T-helper 9 cell (primary cell): ENCODE data around the gene SUPV3L1.
A peak's percentile ranks its signal among the peaks of the same experiment; 100 is the strongest.

Source experiments
- DNase-seq: peaks from one replicate; pipeline ENCODE4 v3.0.0-alpha.2; 2020

Gene SUPV3L1

DNA sequence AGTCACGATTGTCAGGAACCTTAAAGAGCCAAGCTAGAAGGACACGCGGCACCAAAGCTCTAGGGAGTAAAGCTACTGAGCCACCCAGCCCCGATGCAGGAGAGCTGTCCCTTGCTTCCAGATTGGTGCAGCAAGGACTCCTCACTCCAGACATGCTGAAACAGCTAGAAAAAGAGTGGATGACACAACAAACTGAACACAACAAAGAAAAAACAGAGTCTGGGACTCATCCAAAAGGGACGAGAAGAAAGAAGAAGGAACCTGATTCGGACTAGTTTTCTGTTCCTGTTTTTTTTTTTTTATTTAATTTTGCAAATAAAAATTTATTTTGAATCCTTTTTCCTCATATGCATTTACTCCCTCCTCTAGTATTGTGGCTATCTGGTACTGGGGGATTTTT is 28.7 kb downstream of the SUPV3L1 start:
- DNase-seq: no peak

- no peak for DNase-seq
These were observed 29.9 kb downstream of the SUPV3L1 start for GRCh38 chr10:69209787-69210484.

DNA sequence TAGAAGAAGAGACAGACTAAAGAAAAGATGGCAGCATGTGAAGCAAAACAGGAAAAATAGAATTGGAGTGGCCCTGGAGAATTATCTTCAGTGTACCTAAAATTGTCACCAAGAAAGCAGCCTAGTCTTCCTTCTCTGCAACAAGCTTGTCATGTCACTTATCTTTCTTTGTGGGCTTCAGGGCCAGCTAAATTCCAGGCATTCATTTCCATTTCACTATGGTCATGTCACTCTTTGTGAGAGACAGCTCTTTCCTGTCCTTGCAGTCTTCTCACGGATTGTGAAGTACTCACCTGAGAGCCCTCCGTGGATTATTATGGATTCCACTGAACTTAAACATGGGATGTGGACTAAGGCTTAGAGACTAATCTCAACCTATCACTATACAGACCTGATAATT is 31.1 kb downstream of the SUPV3L1 start:
- DNase-seq: no peak

GRCh38 chr10:69211524-69211923 is 31.5 kb downstream of the SUPV3L1 start:
- no peak for DNase-seq

- no peak for DNase-seq
These were observed 33.7 kb downstream of the SUPV3L1 start for GRCh38 chr10:69213591-69214311.

- no peak for DNase-seq
These were observed 34.7 kb downstream of the SUPV3L1 start for GRCh38 chr10:69214666-69215131.

GRCh38 chr10:69215405-69216171 is 35.6 kb downstream of the SUPV3L1 start:
- DNase-seq: no peak

- DNase-seq: no peak
These were observed 36.6 kb downstream of the SUPV3L1 start for GRCh38 chr10:69216577-69217118.

DNA sequence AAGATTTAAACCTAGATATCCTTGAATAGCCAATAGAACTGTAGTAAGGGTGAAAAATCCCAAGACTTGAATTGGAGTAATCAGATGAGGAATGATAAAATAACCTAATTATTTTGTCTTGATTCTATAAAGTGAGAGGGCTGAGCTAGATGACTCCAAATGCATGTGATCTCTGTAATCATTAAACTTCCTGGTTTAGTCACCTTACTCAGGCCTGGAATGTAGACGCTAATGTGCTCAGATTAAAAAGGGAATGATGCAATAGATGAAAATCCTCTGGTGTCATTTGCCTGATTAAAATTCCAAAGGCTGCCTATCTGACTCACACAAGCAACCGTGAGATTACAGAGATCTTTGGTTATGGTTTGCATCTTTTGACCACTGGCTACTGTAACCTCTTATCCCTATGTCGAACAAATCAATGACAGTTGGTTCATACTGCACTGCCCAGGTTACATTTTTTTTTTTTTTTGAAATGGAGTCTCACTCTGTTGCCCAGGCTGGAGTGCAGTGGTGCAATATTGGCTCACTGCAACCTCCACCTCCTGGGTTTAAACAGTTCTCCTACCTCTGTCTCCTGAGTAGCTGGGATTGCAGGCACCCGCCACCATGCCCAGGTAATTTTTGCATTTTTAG is 37.2 kb downstream of the SUPV3L1 start:
- no peak for DNase-seq

GRCh38 chr10:69218831-69219230 is 38.8 kb downstream of the SUPV3L1 start:
- no peak for DNase-seq

DNA sequence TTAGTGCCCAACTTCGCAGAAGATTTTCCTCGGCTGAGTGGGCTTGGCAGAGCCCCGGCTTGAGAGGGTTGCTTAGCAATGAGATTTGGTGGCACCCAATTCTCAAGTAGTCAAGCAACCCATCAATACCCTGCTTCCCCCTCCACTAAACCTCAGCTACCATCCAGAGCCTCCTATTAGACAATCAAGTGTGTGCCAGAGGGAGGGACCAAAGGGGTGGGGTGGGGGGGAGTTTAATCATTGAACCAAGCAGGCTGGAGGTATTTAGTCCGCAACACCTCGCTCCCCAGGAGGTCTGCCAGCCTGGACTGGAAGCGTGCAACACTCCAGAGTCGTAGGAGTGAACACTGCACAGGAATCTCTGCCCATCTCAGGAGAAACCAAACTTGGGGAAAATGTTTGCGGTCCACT is 40.0 kb downstream of the SUPV3L1 start, which contains the start of gene HKDC1:
HKDC1 (plus strand) TSS at position 292 of the 411 bp plus-strand sequence; CDS start at position 396, 104 bp downstream.
- no peak for DNase-seq

GRCh38 chr10:69220507-69220906 is 40.5 kb downstream of the SUPV3L1 start:
- DNase-seq: no peak

- peak; percentile 28 for DNase-seq
These were observed 42.4 kb downstream of the SUPV3L1 start for GRCh38 chr10:69222157-69223027.

- DNase-seq: no peak
These were observed 43.0 kb downstream of the SUPV3L1 start for GRCh38 chr10:69223028-69223342.

GRCh38 chr10:69224862-69225657 is 45.0 kb downstream of the SUPV3L1 start:
- DNase-seq: no peak

DNA sequence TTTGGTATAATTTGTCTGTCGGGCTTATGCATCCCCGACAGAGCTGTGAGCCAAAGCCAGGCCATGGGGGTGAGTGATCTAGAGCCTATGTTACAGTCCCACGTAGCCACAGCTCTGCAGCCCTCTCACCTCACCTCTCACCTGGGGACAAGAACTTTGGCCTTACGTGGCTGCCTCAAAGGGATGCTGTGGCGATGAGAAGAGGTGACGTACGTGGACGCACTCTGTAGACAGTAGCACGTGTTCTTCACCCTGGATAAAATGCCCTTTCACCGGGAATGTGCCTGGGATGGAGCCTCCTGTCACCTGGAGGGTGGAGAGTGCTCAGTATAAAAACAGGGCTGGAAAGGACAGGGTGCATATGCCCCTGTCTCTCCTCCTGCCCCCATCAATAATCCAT is 45.6 kb downstream of the SUPV3L1 start:
- no peak for DNase-seq

- DNase-seq: no peak
These were observed 47.0 kb downstream of the SUPV3L1 start for GRCh38 chr10:69226919-69227450.

- no peak for DNase-seq
These were observed 48.1 kb downstream of the SUPV3L1 start for GRCh38 chr10:69228151-69228550.

- DNase-seq: no peak
These were observed 49.5 kb downstream of the SUPV3L1 start for GRCh38 chr10:69229616-69229916.

GRCh38 chr10:69230128-69230527 is 50.1 kb downstream of the SUPV3L1 start:
- DNase-seq: no peak

DNA sequence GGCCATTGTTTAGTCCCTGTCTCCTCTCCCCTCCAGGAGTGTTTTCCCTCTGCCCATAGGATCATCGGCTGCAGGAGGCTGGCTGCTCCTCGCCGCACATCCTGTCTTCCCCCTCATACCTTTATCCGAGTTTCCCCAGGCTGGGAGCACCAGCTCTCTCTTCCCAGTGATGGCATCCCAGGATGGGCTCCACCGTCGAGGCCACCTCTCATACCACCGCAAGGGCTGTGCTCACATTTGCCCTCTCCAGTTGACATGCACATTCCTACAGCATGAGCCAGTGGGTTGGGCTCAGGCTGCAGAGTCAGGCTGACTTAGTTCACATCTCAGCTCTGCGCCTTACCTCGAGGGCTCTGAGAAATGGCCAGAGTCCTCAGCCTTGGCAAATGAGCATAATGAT is 52.2 kb downstream of the SUPV3L1 start:
- DNase-seq: no peak
